IgD-negative memory B cell (primary cell): Measurements from ENCODE around the gene PCDHA13. TPM values are rescaled to one million over a fixed set of nuclear protein-coding genes. Genes with fewer than 3 reads are reported as not detected.
"Not testable (repeated sequence)": the region's sequence is repeated elsewhere in the genome, so short reads cannot be mapped to it uniquely, and the experiment has no call there.

Experiments
- H3K27ac Mint-ChIP-seq, 3 donors: one replicate each; pipeline ENCODE4 v1.8.0; 2020 to 2022; ENCODE audit warnings: mild to moderate bottlenecking in 3 of 3, mixed read lengths in 3 of 3, moderate library complexity in 1 of 3
- H3K27me3 Mint-ChIP-seq: one replicate; pipeline ENCODE4 v1.8.0; 2021; ENCODE audit warnings: mixed read lengths
- H3K36me3 Mint-ChIP-seq: one replicate; pipeline ENCODE4 v1.8.0; 2020; ENCODE audit warnings: mild to moderate bottlenecking, mixed read lengths
- H3K4me1 Mint-ChIP-seq, 3 donors: one replicate each; pipeline ENCODE4 v1.8.0; 2020 to 2022; ENCODE audit warnings: mixed read lengths in 3 of 3, mild to moderate bottlenecking in 1 of 3
- H3K4me3 Mint-ChIP-seq, 4 donors: one replicate each; pipeline ENCODE4 v1.8.0; 2020 to 2022; ENCODE audit warnings: mild to moderate bottlenecking in 4 of 4, mixed read lengths in 4 of 4, moderate library complexity in 3 of 4
- H3K9me3 Mint-ChIP-seq, 3 donors: one replicate each; pipeline ENCODE4 v1.8.0; 2020 to 2021; ENCODE audit warnings: mixed read lengths in 3 of 3, mild to moderate bottlenecking in 1 of 3
- polyA plus RNA-seq: library from polyadenylated mRNA; unstranded; fragments of 300-500 nt; fragmentation: Illumina TruSeq; gene quantifications from one replicate; pipeline ENCODE4 v1.2.3, GENCODE V29; 2021

Gene PCDHA13
- polyA plus RNA-seq, 1 donor from 2014 or later, result not detected

- no peaks in the 10 kb centered on the region for H3K27me3 Mint-ChIP-seq
- H3K9me3 Mint-ChIP-seq, result peaks cover 3 to 8% (median 6%) of the 10 kb centered on the region in 3 donors
- no peak overlapping the region for H3K4me3 Mint-ChIP-seq
- H3K4me1 Mint-ChIP-seq, result no peaks in the 10 kb centered on the region
- no peak overlapping the region for H3K27ac Mint-ChIP-seq
- no peaks in the 10 kb centered on the region for H3K36me3 Mint-ChIP-seq
Measured at GRCh38 chr5:140857987-140858240, 24.0 kb upstream of the PCDHA13 start.

DNA sequence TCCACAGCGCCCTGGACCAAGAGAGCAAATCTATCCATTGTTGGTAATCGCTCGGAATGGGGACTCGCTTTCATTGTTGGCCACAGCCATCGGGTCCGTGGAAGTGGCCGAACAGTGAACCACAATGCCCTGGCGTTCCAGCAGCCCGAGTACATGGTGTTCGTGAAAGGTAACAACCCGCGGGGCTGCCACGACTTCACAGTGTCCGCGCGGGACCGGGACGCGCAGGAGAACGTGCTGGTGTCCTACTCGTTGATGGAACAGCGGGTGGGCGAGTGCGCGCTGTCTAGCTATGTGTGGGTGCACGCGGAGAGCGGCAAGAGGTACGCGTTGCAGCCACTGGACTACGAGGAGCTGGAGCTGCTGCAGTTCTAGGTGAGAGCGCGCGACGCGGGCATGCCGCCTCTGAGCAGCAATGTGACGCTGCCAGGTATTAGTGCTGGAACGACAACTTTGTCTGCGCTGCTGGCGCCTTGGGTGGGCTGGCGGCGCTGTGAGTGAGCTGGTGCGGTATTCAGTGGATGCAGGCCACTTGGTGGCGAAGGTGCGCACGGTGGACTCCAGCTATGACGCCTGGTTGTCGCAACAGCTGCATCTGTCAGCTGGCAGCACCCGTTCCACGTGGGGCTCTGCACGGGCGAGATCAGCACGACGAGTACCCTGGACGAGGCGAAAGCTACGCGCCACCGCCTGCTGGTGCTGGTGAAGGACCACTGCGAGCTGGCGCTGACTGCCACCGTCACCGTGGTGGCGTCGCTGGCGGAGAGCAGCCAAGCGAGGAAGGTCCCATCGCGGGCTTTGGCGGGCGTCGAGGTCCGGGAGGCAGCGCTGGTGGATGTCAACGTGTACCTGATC is 19.3 kb upstream of the PCDHA13 start:
- no peak overlapping the region for H3K4me3 Mint-ChIP-seq
- H3K9me3 Mint-ChIP-seq, result peaks cover 3 to 6% (median 3%) of the 10 kb centered on the region in 3 donors
- H3K36me3 Mint-ChIP-seq, result no peaks in the 10 kb centered on the region
- no peak overlapping the region for H3K27ac Mint-ChIP-seq
- no peaks in the 10 kb centered on the region for H3K4me1 Mint-ChIP-seq
- peaks cover 5% of the 10 kb centered on the region for H3K27me3 Mint-ChIP-seq

DNA sequence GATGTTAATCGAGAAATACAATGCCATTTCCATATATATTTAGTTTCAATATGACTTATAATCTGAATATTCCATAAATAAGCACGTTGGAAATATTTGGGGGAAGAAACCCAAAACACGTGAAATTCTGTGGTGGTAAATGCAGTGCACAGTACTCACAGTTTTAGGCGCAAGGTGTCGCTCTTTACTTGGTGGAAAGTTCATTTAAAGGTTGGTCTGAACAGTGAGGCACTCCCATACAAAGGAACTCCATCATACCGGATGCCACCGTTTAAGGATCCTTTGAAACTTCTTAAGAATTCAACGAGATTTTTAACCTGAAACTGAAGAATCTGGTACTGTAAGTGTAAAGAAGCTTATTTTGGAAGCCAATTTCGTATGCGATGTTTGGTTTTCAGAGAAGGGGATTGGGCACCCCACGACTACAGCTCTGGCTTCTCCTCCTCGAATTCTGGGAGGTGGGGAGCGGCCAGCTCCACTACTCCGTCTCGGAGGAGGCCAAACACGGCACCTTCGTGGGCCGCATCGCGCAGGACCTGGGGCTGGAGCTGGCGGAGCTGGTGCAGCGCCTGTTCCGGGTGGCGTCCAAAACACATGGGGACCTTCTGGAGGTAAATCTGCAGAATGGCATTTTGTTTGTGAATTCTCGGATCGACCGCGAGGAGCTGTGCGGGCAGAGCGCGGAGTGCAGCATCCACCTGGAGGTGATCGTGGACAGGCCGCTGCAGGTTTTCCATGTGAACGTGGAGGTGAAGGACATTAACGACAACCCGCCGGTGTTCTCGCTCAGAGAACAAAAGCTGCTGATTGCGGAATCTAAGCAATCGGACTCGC is 13.0 kb upstream of the PCDHA13 start, which contains the start of gene PCDHA11:
PCDHA11 (plus strand) TSS at position 237 of the 834 bp plus-strand sequence; CDS start at position 384, 147 bp downstream.
- H3K27ac Mint-ChIP-seq, result no peak within 1 kb of the TSS
- H3K4me1 Mint-ChIP-seq, result no peaks in the 10 kb centered on the region
- peaks cover 7% of the 10 kb centered on the region for H3K27me3 Mint-ChIP-seq
- H3K9me3 Mint-ChIP-seq, result peaks cover 3 to 16% (median 4%) of the 10 kb centered on the region in 3 donors
- no peaks in the 10 kb centered on the region for H3K36me3 Mint-ChIP-seq
- H3K4me3 Mint-ChIP-seq, result no peak within 1 kb of the TSS

GRCh38 chr5:140869555-140869886 is 12.4 kb upstream of the PCDHA13 start:
- H3K27me3 Mint-ChIP-seq, result peaks cover 6% of the 10 kb centered on the region
- no peak overlapping the region for H3K4me3 Mint-ChIP-seq
- no peak overlapping the region for H3K27ac Mint-ChIP-seq
- H3K4me1 Mint-ChIP-seq, result no peaks in the 10 kb centered on the region
- H3K36me3 Mint-ChIP-seq, result no peaks in the 10 kb centered on the region
- H3K9me3 Mint-ChIP-seq, result peaks cover 7 to 16% (median 9%) of the 10 kb centered on the region in 3 donors

GRCh38 chr5:140870221-140871201 is 11.4 kb upstream of the PCDHA13 start:
- H3K27me3 Mint-ChIP-seq, result peaks cover 8% of the 10 kb centered on the region
- H3K27ac Mint-ChIP-seq, result no peak overlapping the region
- H3K4me1 Mint-ChIP-seq, result no peaks in the 10 kb centered on the region
- H3K4me3 Mint-ChIP-seq, result no peak overlapping the region
- no peaks in the 10 kb centered on the region for H3K36me3 Mint-ChIP-seq
- H3K9me3 Mint-ChIP-seq, result peaks cover 7 to 16% (median 10%) of the 10 kb centered on the region in 3 donors

DNA sequence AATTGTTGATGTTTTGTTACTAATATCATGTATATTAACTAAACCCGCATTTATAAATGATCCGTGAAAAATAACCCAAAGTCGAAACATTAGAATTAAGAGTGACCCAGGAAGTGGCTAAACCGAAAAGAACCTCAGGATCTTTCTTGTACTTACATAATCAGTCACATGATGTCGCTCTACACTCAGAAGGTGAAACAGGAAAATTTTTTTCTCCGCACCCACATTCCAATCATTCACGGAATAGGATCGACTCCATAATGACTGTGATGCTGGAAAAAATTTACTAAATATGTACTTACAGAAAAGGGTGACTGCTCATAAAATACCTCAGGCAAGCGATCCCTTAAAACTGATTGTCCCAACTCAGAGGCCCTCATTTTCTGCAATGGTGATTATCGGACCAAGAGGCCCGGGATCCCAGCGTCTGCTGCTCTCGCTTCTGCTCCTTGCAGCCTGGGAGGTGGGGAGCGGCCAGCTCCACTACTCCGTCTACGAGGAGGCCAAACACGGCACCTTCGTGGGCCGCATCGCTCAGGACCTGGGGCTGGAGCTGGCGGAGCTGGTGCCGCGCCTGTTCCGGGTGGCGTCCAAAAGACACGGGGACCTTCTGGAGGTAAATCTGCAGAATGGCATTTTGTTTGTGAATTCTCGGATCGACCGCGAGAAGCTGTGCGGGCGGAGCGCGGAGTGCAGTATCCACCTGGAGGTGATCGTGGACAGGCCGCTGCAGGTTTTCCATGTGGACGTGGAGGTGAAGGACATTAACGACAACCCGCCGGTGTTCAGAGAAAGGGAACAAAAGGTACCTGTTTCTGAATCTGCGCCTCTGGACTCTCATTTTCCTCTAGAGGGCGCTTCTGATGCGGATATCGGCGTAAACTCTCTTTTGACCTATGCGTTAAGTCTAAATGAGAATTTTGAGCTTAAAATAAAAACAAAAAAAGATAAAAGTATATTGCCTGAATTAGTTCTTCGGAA is 6.5 kb upstream of the PCDHA13 start, which contains the start of gene PCDHA12:
PCDHA12 (plus strand) TSS at position 224 of the 981 bp plus-strand sequence; CDS start at position 389, 165 bp downstream.
- H3K27me3 Mint-ChIP-seq, result peaks cover 3% of the 10 kb centered on the region
- H3K36me3 Mint-ChIP-seq, result peaks cover 2% of the 10 kb centered on the region
- H3K27ac Mint-ChIP-seq, result no peak within 1 kb of the TSS
- peaks cover 6 to 16% (median 8%) of the 10 kb centered on the region in 3 donors for H3K9me3 Mint-ChIP-seq
- no peaks in the 10 kb centered on the region for H3K4me1 Mint-ChIP-seq
- H3K4me3 Mint-ChIP-seq, result no peak within 1 kb of the TSS

- H3K27ac Mint-ChIP-seq, H3K36me3 Mint-ChIP-seq, H3K27me3 Mint-ChIP-seq, H3K4me3 Mint-ChIP-seq, H3K4me1 Mint-ChIP-seq: not testable (repeated sequence)
- peaks cover 10 to 21% (median 20%) of the 10 kb centered on the region in 3 donors for H3K9me3 Mint-ChIP-seq
Measured at GRCh38 chr5:140876541-140877261, 5.2 kb upstream of the PCDHA13 start.

- H3K36me3 Mint-ChIP-seq, result peaks cover 2% of the 10 kb centered on the region
- H3K4me3 Mint-ChIP-seq, result no peak overlapping the region
- H3K4me1 Mint-ChIP-seq, result no peaks in the 10 kb centered on the region
- peaks cover 3% of the 10 kb centered on the region for H3K27me3 Mint-ChIP-seq
- no peak overlapping the region for H3K27ac Mint-ChIP-seq
- peaks cover 11 to 22% (median 16%) of the 10 kb centered on the region in 3 donors for H3K9me3 Mint-ChIP-seq
Measured at GRCh38 chr5:140877262-140877581, 4.7 kb upstream of the PCDHA13 start.

DNA sequence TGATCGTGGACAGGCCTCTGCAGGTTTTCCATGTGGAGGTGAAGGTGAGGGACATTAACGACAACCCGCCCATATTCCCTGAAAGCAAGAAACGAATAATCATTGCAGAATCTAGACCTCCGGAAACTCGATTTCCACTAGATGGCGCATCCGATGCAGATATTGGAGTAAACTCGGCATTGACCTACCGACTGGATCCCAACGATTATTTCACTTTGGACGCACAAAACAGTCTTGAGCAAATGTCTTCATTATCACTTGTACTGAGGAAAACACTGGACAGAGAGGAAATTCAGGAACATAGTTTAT is 621 bp downstream of the PCDHA13 start:
- Mint-ChIP-seq H3K36me3 (peaks cover 4% of the 10 kb centered on the region), H3K4me3 (no peak overlapping the region), H3K27me3 (peaks cover 1% of the 10 kb centered on the region), H3K4me1 (no peaks in the 10 kb centered on the region), H3K9me3 (peaks cover 10 to 26% (median 15%) of the 10 kb centered on the region in 3 donors), H3K27ac (no peak overlapping the region)

DNA sequence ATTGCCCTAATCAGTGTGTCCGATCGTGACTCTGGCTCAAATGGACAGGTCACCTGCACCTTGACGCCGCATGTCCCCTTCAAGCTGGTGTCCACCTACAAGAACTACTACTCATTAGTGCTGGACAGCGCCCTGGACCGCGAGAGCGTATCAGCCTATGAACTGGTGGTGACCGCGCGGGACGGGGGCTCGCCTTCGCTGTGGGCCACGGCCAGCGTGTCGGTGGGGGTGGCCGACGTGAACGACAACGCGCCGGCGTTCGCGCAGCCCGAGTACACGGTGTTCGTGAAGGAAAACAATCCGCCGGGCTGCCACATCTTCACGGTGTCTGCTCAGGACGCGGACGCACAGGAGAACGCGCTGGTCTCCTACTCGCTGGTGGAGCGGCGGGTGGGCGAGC is 1.4 kb downstream of the PCDHA13 start:
- Mint-ChIP-seq H3K4me3 (no peak overlapping the region), H3K9me3 (peaks cover 10 to 31% (median 16%) of the 10 kb centered on the region in 3 donors), H3K4me1 (no peaks in the 10 kb centered on the region), H3K27ac (no peak overlapping the region), H3K36me3 (peaks cover 4% of the 10 kb centered on the region), H3K27me3 (peaks cover 1% of the 10 kb centered on the region)

GRCh38 chr5:140883927-140884697 is 2.2 kb downstream of the PCDHA13 start:
- Mint-ChIP-seq H3K4me3 (no peak overlapping the region), H3K4me1 (no peaks in the 10 kb centered on the region), H3K27ac (no peak overlapping the region), H3K27me3 (peaks cover 1% of the 10 kb centered on the region), H3K9me3 (peaks cover 10 to 31% (median 16%) of the 10 kb centered on the region in 3 donors), H3K36me3 (peaks cover 2% of the 10 kb centered on the region)

DNA sequence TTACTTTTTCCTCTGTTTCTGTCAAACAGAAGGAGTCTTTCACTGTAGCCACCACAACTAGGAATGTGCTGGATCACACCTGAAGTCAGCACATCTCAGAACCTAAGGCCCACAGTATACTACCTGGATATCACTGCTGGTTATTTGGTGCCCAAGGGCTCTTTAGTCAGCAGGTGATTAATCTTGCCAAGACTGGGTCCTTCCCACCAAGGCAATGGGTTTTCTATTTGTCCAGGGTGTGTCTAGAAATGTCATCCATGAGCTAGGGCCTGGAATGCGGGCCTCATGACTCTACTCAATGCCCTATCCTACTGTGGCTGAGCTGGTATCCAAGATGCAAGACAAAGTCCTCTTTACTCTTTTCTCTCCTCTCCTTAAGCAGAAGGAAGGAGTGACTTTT is 34.4 kb downstream of the PCDHA13 start:
- Mint-ChIP-seq H3K27me3 (no peaks in the 10 kb centered on the region), H3K36me3 (no peaks in the 10 kb centered on the region), H3K4me3 (no peak overlapping the region), H3K4me1 (no peaks in the 10 kb centered on the region), H3K27ac (no peak overlapping the region), H3K9me3 (peaks cover 5 to 23% (median 5%) of the 10 kb centered on the region in 3 donors)

DNA sequence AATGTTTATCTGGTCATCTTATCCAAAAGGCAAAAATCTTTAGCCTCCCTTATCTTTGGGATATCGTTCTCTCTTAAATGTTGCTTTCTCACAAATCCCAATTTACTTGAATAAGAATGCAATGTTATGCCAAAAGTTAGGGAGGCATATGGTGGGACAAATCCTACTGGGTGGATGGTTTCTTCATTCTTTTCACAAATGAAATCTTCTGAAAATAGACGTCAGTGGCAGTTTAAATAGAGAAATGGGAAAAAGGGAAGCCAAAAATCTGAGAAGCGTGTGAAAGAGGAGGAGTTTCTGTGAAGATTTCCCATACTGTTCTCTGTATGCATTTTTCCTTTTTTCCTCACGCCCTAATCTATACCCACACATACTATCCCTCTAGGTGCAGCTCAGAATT is 41.7 kb downstream of the PCDHA13 start:
- no peak overlapping the region for H3K4me3 Mint-ChIP-seq
- H3K27ac Mint-ChIP-seq, result no peak overlapping the region
- H3K36me3 Mint-ChIP-seq, result no peaks in the 10 kb centered on the region
- H3K27me3 Mint-ChIP-seq, result peaks cover 32% of the 10 kb centered on the region
- H3K4me1 Mint-ChIP-seq, result peaks cover 0 to 2% (median 0%) of the 10 kb centered on the region in 3 donors
- peaks cover 0 to 5% (median 3%) of the 10 kb centered on the region in 3 donors for H3K9me3 Mint-ChIP-seq
